GM21390 (cell line): ENCODE data around the gene TIGD1.

Experiments used
- ATAC-seq: cut with Tn5 transposase; IDR thresholded peaks from one replicate; pipeline ENCODE4 v1.9.1; 2021; ENCODE audit not compliant: unreplicated experiment

The TIGD1 gene

GRCh38 chr2:232502911-232503808 lies 47.2 kb downstream of the TIGD1 start:
- no peak for ATAC-seq

DNA sequence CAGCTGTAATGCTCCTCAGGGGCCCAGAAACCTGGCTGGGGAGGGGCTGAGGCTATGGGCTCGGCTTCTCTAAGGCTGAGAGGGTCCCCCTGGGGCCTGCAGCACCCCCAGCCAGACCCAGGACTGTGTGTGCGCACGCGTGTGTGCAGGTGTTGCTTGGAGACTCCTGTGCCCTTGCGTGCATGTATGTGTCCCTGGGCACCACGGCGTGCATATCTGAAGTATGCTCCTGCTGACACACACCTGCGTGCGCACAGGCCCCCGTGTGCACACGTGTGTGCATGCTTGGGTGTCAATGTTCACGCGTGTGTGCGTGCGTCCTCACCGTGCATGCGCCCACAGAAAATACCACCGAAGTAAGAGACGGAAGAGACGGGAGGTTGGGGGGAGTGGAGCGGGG lies 47.8 kb downstream of the TIGD1 start:
- ATAC-seq, result no peak

- ATAC-seq, result no peak
Observed at GRCh38 chr2:232501794-232502390, 48.5 kb downstream of the TIGD1 start.

DNA sequence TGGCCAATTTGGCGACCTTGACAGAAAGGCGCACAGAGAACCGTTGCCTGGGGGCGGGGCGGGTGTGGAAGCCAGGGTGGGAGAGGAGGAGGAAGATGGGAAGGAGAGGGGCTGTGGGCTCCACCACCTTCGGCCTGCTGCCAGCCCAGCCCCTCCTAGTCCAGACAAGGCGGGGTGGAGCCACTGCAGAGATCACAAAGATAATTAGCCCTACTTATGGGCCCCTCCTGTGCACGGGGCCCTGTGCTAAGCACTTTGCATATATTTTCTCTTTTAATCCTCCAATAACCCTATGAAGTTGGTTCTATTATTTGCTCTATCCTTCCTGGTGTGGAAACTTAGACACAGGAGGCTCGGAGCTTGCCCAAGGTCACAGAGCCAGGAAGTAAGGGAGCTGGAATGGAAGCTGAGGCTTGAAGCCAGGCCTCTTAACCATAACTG lies 49.0 kb downstream of the TIGD1 start:
- ATAC-seq, result no peak

GRCh38 chr2:232498452-232498851 lies 51.9 kb downstream of the TIGD1 start:
- ATAC-seq, result no peak
